ENCODE results near the gene JUN. TPM values are rescaled to one million over a fixed set of nuclear protein-coding genes. Genes with fewer than 3 reads are reported as not detected.
A peak's percentile ranks its signal among the peaks of the same experiment; 100 is the strongest.

JUN gene
- total RNA-seq, 1 donor from 2014 or later: 134 TPM

DNA sequence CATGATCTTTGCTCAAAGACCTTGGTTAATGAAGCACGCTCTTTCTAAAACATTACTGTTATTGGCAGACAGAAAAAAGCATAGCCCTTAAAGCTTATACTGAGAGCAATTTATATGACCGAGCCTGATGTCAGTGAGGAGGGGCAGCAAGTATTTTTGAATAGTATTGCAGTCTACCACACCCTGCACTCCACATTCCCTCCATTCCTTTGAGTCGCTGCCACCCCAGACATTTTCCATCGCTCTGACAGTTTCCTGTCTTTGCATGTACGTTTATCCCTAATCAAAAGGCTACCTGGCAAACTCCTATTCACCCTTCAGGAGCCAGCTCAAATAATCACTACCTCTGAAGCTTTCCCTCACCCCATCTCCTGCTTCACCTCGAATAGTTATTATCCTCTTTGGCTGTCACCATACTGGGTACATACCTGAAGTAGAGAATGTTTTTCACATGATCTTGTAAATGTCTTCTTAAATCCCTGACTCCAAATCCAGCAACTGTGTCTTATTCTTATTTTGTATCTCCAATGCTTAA is 5.5 kb upstream of the JUN start:
- no peak overlapping the region for H3K27ac Mint-ChIP-seq (ENCODE audit: unreplicated experiment)
- H3K9me3 Mint-ChIP-seq (ENCODE audit: unreplicated experiment): peaks cover 6% of the 10 kb centered on the region
- peaks cover 8% of the 10 kb centered on the region for H3K36me3 Mint-ChIP-seq (ENCODE audit: unreplicated experiment)
- DNase-seq (ENCODE audit: extremely low spot score, unreplicated experiment): no peak
- no peak overlapping the region for H3K4me3 Mint-ChIP-seq (ENCODE audit: unreplicated experiment)
- no peak for TF ChIP-seq CTCF (IDR thresholded peaks at IDR 0.05)
- H3K27me3 Mint-ChIP-seq (ENCODE audit: unreplicated experiment): no peaks in the 10 kb centered on the region
- H3K4me1 Mint-ChIP-seq (ENCODE audit: unreplicated experiment): peaks cover 27% of the 10 kb centered on the region

- no peak overlapping the region for H3K27ac Mint-ChIP-seq (ENCODE audit: unreplicated experiment)
- TF ChIP-seq CTCF (IDR thresholded peaks at IDR 0.05): no peak
- peaks cover 27% of the 10 kb centered on the region for H3K4me1 Mint-ChIP-seq (ENCODE audit: unreplicated experiment)
- H3K27me3 Mint-ChIP-seq (ENCODE audit: unreplicated experiment): no peaks in the 10 kb centered on the region
- DNase-seq (ENCODE audit: extremely low spot score, unreplicated experiment): no peak
- H3K9me3 Mint-ChIP-seq (ENCODE audit: unreplicated experiment): peaks cover 6% of the 10 kb centered on the region
- H3K4me3 Mint-ChIP-seq (ENCODE audit: unreplicated experiment): no peak overlapping the region
- peaks cover 8% of the 10 kb centered on the region for H3K36me3 Mint-ChIP-seq (ENCODE audit: unreplicated experiment)
Measured at GRCh38 chr1:58788259-58788658, 4.4 kb upstream of the JUN start.

DNA sequence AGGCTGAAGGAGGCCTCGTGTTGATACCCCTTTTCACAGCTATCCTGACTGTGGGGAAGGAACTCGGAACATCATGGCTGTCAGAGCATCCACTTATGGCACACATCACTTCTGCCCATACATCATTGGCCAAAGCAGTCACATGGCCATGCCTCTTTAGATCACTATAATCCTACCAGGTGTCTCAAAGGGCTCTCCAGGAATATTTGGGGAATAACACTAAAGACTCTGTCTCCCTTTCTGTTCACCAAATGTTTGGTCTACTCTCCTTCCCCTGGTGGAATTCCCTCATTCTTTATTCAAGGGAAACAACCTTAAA is 3.0 kb upstream of the JUN start:
- Mint-ChIP-seq H3K27ac (ENCODE audit: unreplicated experiment) (peak overlapping the region; percentile 45), H3K4me3 (ENCODE audit: unreplicated experiment) (no peak overlapping the region), H3K4me1 (ENCODE audit: unreplicated experiment) (peaks cover 30% of the 10 kb centered on the region), H3K27me3 (ENCODE audit: unreplicated experiment) (no peaks in the 10 kb centered on the region), H3K9me3 (ENCODE audit: unreplicated experiment) (peaks cover 6% of the 10 kb centered on the region), H3K36me3 (ENCODE audit: unreplicated experiment) (peaks cover 12% of the 10 kb centered on the region)
- no peak for DNase-seq (ENCODE audit: extremely low spot score, unreplicated experiment)
- no peak for TF ChIP-seq CTCF (IDR thresholded peaks at IDR 0.05)

- no peak for TF ChIP-seq CTCF (IDR thresholded peaks at IDR 0.05)
- H3K4me3 Mint-ChIP-seq (ENCODE audit: unreplicated experiment): no peak overlapping the region
- H3K27ac Mint-ChIP-seq (ENCODE audit: unreplicated experiment): peak overlapping the region; percentile 45
- DNase-seq (ENCODE audit: extremely low spot score, unreplicated experiment): no peak
- H3K9me3 Mint-ChIP-seq (ENCODE audit: unreplicated experiment): peaks cover 6% of the 10 kb centered on the region
- peaks cover 33% of the 10 kb centered on the region for H3K4me1 Mint-ChIP-seq (ENCODE audit: unreplicated experiment)
- no peaks in the 10 kb centered on the region for H3K27me3 Mint-ChIP-seq (ENCODE audit: unreplicated experiment)
- H3K36me3 Mint-ChIP-seq (ENCODE audit: unreplicated experiment): peaks cover 15% of the 10 kb centered on the region
Measured at GRCh38 chr1:58786184-58786926, 2.5 kb upstream of the JUN start.

DNA sequence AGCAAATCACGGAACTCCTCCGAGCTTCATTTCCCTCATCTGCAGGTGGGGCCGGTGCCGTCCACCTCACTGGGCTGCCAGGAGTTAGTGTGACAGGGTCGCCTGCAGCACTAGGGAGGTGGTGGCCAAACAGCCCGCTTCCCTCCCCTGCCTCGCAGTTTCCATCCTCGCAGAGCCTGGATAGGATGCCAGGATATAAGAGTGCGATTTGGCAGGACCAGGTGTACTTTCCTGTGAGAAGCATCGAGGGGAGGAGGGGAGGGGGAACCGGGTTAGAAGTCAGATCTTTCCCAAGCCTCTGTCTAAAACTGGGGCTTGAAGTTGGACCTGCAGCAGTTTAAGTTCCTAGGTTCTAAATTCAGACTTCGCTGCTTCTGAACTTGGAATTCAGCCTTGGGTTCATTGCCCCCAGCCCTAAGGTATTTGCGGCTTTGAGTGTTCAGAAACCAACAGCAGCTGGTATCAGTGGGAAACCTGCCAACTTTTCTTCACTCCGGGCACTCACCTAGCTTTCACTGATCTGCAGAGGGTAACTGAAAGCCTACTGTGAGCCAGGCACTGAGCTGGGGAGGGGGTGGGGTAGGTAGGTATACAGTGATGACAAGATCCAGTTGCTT is 1.7 kb upstream of the JUN start:
- Mint-ChIP-seq H3K4me1 (ENCODE audit: unreplicated experiment) (peaks cover 38% of the 10 kb centered on the region), H3K9me3 (ENCODE audit: unreplicated experiment) (peaks cover 6% of the 10 kb centered on the region), H3K36me3 (ENCODE audit: unreplicated experiment) (peaks cover 18% of the 10 kb centered on the region), H3K4me3 (ENCODE audit: unreplicated experiment) (peak overlapping the region; percentile 89), H3K27me3 (ENCODE audit: unreplicated experiment) (no peaks in the 10 kb centered on the region), H3K27ac (ENCODE audit: unreplicated experiment) (peak overlapping the region; percentile 98)
- no peak for DNase-seq (ENCODE audit: extremely low spot score, unreplicated experiment)
- no peak for TF ChIP-seq CTCF (IDR thresholded peaks at IDR 0.05)
